ENCODE measurements around the gene EFEMP1.

DNA sequence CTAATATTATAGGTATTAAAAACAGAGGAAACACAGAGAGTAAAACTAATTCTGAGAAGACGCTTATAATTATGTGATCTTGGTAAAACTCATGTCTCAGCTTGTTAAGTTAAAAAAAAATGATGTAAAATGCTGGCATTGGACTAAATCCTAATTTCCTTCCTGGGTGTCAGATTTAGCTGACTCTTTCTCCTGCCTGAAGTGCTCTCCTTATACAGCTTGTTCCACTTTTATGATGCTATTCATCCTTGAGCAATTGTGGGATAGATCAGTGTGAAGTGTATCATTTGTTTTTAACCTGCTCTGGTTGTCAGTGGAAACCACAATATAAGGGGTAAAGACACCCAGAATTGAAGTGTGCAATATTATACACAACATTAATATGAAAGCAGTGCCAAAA is 84.9 kb downstream of the EFEMP1 start:
- TF ChIP-seq, protein P1, sequence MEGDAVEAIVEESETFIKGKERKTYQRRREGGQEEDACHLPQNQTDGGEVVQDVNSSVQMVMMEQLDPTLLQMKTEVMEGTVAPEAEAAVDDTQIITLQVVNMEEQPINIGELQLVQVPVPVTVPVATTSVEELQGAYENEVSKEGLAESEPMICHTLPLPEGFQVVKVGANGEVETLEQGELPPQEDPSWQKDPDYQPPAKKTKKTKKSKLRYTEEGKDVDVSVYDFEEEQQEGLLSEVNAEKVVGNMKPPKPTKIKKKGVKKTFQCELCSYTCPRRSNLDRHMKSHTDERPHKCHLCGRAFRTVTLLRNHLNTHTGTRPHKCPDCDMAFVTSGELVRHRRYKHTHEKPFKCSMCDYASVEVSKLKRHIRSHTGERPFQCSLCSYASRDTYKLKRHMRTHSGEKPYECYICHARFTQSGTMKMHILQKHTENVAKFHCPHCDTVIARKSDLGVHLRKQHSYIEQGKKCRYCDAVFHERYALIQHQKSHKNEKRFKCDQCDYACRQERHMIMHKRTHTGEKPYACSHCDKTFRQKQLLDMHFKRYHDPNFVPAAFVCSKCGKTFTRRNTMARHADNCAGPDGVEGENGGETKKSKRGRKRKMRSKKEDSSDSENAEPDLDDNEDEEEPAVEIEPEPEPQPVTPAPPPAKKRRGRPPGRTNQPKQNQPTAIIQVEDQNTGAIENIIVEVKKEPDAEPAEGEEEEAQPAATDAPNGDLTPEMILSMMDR (conservative IDR thresholded peaks at IDR 0.05 in 1 of 2, IDR thresholded peaks at IDR 0.05 in 1 of 2; ENCODE audit: extremely low read depth in 1 of 2, insufficient read depth in 1 of 2, low read depth in 1 of 2, low read length in 2 of 2), result no peak
- no peak for TF ChIP-seq EZH2 (IDR thresholded peaks at IDR 0.05; ENCODE audit: borderline replicate concordance, low read length)
